ENCODE results near the gene LRRC71. TPM values are rescaled to one million over a fixed set of nuclear protein-coding genes. Genes with fewer than 3 reads are reported as not detected.

Gene LRRC71
- polyA plus RNA-seq, 3 donors: not detected

DNA sequence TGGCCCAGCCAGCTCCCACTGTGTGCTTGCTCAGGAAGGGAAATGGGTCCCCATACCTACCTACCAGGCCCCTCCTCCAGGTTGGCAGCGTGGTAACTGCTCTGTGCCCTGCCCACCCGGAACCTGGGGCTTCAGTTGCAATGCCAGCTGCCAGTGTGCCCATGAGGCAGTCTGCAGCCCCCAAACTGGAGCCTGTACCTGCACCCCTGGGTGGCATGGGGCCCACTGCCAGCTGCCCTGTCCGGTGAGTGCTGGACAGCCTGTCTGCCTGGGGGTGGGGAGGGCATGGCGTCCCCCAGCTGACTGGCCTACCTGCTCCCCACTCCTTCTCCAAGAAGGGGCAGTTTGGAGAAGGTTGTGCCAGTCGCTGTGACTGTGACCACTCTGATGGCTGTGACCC, 10.8 kb upstream of the LRRC71 start:
- Histone ChIP-seq H3K4me2 (replicated peaks; ENCODE audit: extremely low read depth, low read length, poor library complexity, severe bottlenecking) (no peak overlapping the region), H2AFZ (ENCODE audit: insufficient read depth, low read depth, low read length, poor library complexity, severe bottlenecking) (no peak overlapping the region), H3K27me3 (ENCODE audit: control insufficient read depth in 2 of 2, insufficient read depth in 2 of 2, low read length in 2 of 2) (no peaks in the 10 kb centered on the region), H3K9me3 (replicated peaks in 1 of 2; ENCODE audit: control insufficient read depth in 1 of 2, insufficient read depth in 1 of 2, low read length in 2 of 2) (no peaks in the 10 kb centered on the region), H3K27ac (ENCODE audit: low read depth in 1 of 2, low read length in 2 of 2) (no peak overlapping the region), H3K4me1 (ENCODE audit: control insufficient read depth in 1 of 2, insufficient read depth in 2 of 2, low read length in 2 of 2) (peaks cover 7 to 10% of the 10 kb centered on the region in 2 donors), H3K79me2 (ENCODE audit: insufficient read depth, low read length) (no peaks in the 10 kb centered on the region), H3K36me3 (replicated peaks in 1 of 2; ENCODE audit: control insufficient read depth in 1 of 2, insufficient read depth in 2 of 2, low read length in 2 of 2) (no peaks in the 10 kb centered on the region), H4K20me1 (ENCODE audit: insufficient read depth, low read length) (no peaks in the 10 kb centered on the region), H3K9ac (ENCODE audit: insufficient read depth, low read length, poor library complexity, severe bottlenecking) (no peak overlapping the region), H3K4me3 (replicated peaks in 1 of 3; ENCODE audit: low read depth in 2 of 3, low read length in 3 of 3) (no peak overlapping the region)
- Mint-ChIP-seq H3K4me3 (no peak overlapping the region), H3K27me3 (ENCODE audit: low read depth in 3 of 3) (peaks cover 3 to 4% (median 4%) of the 10 kb centered on the region in 3 donors), H3K27ac (no peak overlapping the region), H3K36me3 (no peaks in the 10 kb centered on the region), H3K4me1 (peaks cover 18% of the 10 kb centered on the region), H3K9me3 (peaks cover 0 to 3% (median 0%) of the 10 kb centered on the region in 7 donors)
- 100% methylated on average over 5 of the region's 5 CpGs for whole genome bisulfite sequencing (ENCODE audit: insufficient coverage)
- TF ChIP-seq, protein P1, sequence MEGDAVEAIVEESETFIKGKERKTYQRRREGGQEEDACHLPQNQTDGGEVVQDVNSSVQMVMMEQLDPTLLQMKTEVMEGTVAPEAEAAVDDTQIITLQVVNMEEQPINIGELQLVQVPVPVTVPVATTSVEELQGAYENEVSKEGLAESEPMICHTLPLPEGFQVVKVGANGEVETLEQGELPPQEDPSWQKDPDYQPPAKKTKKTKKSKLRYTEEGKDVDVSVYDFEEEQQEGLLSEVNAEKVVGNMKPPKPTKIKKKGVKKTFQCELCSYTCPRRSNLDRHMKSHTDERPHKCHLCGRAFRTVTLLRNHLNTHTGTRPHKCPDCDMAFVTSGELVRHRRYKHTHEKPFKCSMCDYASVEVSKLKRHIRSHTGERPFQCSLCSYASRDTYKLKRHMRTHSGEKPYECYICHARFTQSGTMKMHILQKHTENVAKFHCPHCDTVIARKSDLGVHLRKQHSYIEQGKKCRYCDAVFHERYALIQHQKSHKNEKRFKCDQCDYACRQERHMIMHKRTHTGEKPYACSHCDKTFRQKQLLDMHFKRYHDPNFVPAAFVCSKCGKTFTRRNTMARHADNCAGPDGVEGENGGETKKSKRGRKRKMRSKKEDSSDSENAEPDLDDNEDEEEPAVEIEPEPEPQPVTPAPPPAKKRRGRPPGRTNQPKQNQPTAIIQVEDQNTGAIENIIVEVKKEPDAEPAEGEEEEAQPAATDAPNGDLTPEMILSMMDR (IDR thresholded peaks at IDR 0.05): no peak
- intact Hi-C loops (cut with micrococcal nuclease): no loop called here
- no peak for DNase-seq

DNA sequence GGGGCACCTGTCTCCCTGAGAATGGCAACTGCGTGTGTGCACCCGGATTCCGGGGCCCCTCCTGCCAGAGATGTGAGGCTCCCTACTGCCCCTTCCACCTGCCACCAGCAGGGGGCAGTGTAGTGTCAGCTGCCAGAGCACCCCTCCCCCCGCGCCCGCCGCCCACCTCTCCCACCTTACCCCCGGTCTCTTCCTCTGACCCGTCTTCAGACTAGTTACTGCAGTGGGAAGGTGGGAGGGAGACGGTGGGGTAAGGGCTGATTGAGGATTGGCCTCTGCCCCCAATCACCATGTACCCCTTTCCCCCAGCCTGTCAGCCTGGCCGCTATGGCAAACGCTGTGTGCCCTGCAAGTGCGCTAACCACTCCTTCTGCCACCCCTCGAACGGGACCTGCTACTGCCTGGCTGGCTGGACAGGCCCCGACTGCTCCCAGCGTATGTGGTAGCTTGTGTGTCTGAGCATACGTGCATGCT, 10.1 kb upstream of the LRRC71 start:
- no peaks in the 10 kb centered on the region for H3K36me3 Mint-ChIP-seq
- H3K27me3 Mint-ChIP-seq (ENCODE audit: low read depth in 3 of 3): peaks cover 4 to 5% (median 4%) of the 10 kb centered on the region in 3 donors
- 78% methylated on average over 8 of the region's 18 CpGs for WGBS (ENCODE audit: insufficient coverage)
- Histone ChIP-seq H2AFZ (ENCODE audit: insufficient read depth, low read depth, low read length, poor library complexity, severe bottlenecking) (no peak overlapping the region), H3K9me3 (replicated peaks in 1 of 2; ENCODE audit: control insufficient read depth in 1 of 2, insufficient read depth in 1 of 2, low read length in 2 of 2) (no peaks in the 10 kb centered on the region), H3K27me3 (ENCODE audit: control insufficient read depth in 2 of 2, insufficient read depth in 2 of 2, low read length in 2 of 2) (no peaks in the 10 kb centered on the region), H3K79me2 (ENCODE audit: insufficient read depth, low read length) (no peaks in the 10 kb centered on the region), H4K20me1 (ENCODE audit: insufficient read depth, low read length) (no peaks in the 10 kb centered on the region), H3K27ac (ENCODE audit: low read depth in 1 of 2, low read length in 2 of 2) (no peak overlapping the region), H3K9ac (ENCODE audit: insufficient read depth, low read length, poor library complexity, severe bottlenecking) (no peak overlapping the region), H3K36me3 (replicated peaks in 1 of 2; ENCODE audit: control insufficient read depth in 1 of 2, insufficient read depth in 2 of 2, low read length in 2 of 2) (no peaks in the 10 kb centered on the region), H3K4me3 (replicated peaks in 1 of 3; ENCODE audit: low read depth in 2 of 3, low read length in 3 of 3) (no peak overlapping the region), H3K4me2 (replicated peaks; ENCODE audit: extremely low read depth, low read length, poor library complexity, severe bottlenecking) (no peak overlapping the region), H3K4me1 (ENCODE audit: control insufficient read depth in 1 of 2, insufficient read depth in 2 of 2, low read length in 2 of 2) (peaks cover 7 to 10% of the 10 kb centered on the region in 2 donors)
- peak in 1 of 3 donors; percentile 32 for DNase-seq
- H3K27ac Mint-ChIP-seq: no peak overlapping the region
- H3K4me3 Mint-ChIP-seq: no peak overlapping the region
- peaks cover 0 to 3% (median 0%) of the 10 kb centered on the region in 7 donors for H3K9me3 Mint-ChIP-seq
- peaks cover 18% of the 10 kb centered on the region for H3K4me1 Mint-ChIP-seq
- TF ChIP-seq, protein P1 (IDR thresholded peaks at IDR 0.05): peak; percentile 96
- intact Hi-C loops (cut with micrococcal nuclease): no loop called here
